Adrenal gland (tissue), 12 donors: Measurements from ENCODE around the gene PPFIA1. TPM values are rescaled to one million over a fixed set of nuclear protein-coding genes. Genes with fewer than 3 reads are reported as not detected.
A peak's percentile ranks its signal among the peaks of the same experiment; 100 is the strongest.
"Not testable (repeated sequence)": the region's sequence is repeated elsewhere in the genome, so short reads cannot be mapped to it uniquely, and the experiment has no call there.

Experiments
- DNase-seq, 7 donors: peaks; one replicate each; pipeline ENCODE4 v3.0.0-alpha.2; 2019 to 2020
- H3K27ac ChIP-seq, 5 donors: fragments of 200-600 bp; sonication (generic) in 4 of 5; 1 replicate in 3 of 5; 2 replicates in 2 of 5; pipeline versions ENCODE4 v1.5.1 to v1.8.0; 2016 to 2020; ENCODE audit warnings: mild to moderate bottlenecking in 1 of 5
- H3K27me3 ChIP-seq: fragments of 200-600 bp; 2 replicates; pipeline ENCODE4 v1.8.0; 2021
- H3K36me3 ChIP-seq, 2 donors: fragments of 200-600 bp; replicated peaks in 1 of 2; 1 replicate in 1 of 2; 2 replicates in 1 of 2; pipeline versions ENCODE4 v1.5.1 to v1.8.0; 2018 to 2022
- H3K4me1 ChIP-seq, 2 donors: fragments of 200-600 bp; replicated peaks in 1 of 2; 1 replicate in 1 of 2; 2 replicates in 1 of 2; pipeline versions ENCODE4 v1.5.1 to v1.8.0; 2018 to 2021
- H3K4me3 ChIP-seq, 4 donors: fragments of 200-600 bp; sonication (generic) in 3 of 4; one replicate each; pipeline ENCODE4 v1.5.1; 2016 to 2018
- H3K9me3 ChIP-seq, 3 donors: fragments of 200-600 bp; sonication (generic) in 1 of 3; replicated peaks in 1 of 3; 1 replicate in 2 of 3; 2 replicates in 1 of 3; pipeline versions ENCODE4 v1.5.1 to v1.8.0; 2016 to 2021
- POLR2A ChIP-seq, 2 donors: fragments of 450-650 bp; IDR thresholded peaks; one replicate each; pipeline ENCODE4 v1.6.1; 2017; ENCODE audit warnings: antibody characterized with exemption in 2 of 2, mild to moderate bottlenecking in 2 of 2, moderate library complexity in 1 of 2
- WGBS, 4 donors: extraction: QIAGEN DNeasy Blood & Tissue Kit in 2 of 4; methylation state at CpG; one replicate each; pipeline versions ENCODE4 v1.1.5 to v1.1.7; 2013 to 2017; 5-methylcytosine and 5-hydroxymethylcytosine counted together
- intact Hi-C, 2 donors: fragments of 100-400 bp; cut with DNase I; formaldehyde crosslinking; loops; one replicate each; pipeline versions ENCODE4 v1.14.1 to v1.15.0; 2022 to 2023
- polyA plus RNA-seq, 3 donors: library from polyadenylated mRNA; stranded (reverse); fragments of 200-250 nt in 2 of 3; fragments of 350-450 nt in 1 of 3; fragmentation: Illumina TruSeq in 1 of 3; extraction: RNeasy Lipid Tissue Mini Kit (QIAGEN cat#74804) in 1 of 3; gene quantifications; one replicate each; pipeline ENCODE4 v1.2.3, GENCODE V29; 2013 to 2014
- total RNA-seq, 9 donors: library from RNA; depleted of rRNA in 4 of 9; stranded (reverse); fragments of >200 nt in 4 of 9; fragments of 120-200 nt in 1 of 9; fragmentation: NEBNext Ultra II Directional in 1 of 9; extraction: Animal tissue kit (Norgen Biotek cat#: 25700) in 1 of 9; gene quantifications; one replicate each; pipeline versions ENCODE4 v1.1.0 to v1.2.4, GENCODE V29; 2013 to 2023
- TF ChIP-seq, protein P1 (sequence below), 6 experiments: fragments of 450-650 bp in 4 of 6; fragments of 200-600 bp in 2 of 6; sonication (generic) in 1 of 6; IDR thresholded peaks; 1 replicate in 5 of 6; 2 replicates in 1 of 6; pipeline versions ENCODE4 v1.5.1 to v1.8.0; 2016 to 2021; ENCODE audit warnings: antibody characterized with exemption in 6 of 6, mild to moderate bottlenecking in 2 of 6, moderate library complexity in 1 of 6
- donor health status: healthy with polysubstance abuse.
- donor health status: Bipolar disorder and iron deficiency.
- donor health status: DM: yes; HTN: yes; CAD: no.
- donor health status: DM: no; HTN: no; CAD: no.
- donor health status: DM: no; HTN: no; CAD: no.
- donor health status: DM: yes; HTN: yes; CAD: no.

PPFIA1 gene
- total and polyA plus RNA-seq, 12 donors: 25.8 to 58.6 (median 35.7) TPM

DNA sequence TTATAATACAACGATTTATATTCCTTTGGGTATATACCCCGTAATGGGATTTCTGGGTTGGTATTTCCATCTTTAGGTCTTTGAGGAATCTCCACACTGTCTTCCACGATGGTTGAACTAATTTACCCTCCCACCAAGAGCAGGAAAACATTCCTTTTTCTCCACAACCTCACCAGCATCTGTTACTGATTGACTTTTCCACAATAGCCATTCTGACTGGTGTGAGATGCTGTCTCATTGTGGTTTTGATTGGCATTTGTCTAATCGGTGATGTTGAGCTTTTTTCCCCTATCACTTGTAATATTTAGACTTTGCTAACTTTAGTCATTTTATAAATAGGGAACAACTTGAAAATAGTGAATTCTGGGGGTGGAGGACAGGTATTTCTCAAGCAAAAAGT lies 58.1 kb downstream of the PPFIA1 start:
- no peak for DNase-seq
- H3K4me1 ChIP-seq: peaks cover 11 to 33% of the 10 kb centered on the region in 2 donors
- no peak overlapping the region for H3K27ac ChIP-seq
- peaks cover 0 to 59% of the 10 kb centered on the region in 2 donors for H3K36me3 ChIP-seq
- WGBS, 4 donors: 88 to 92% (median 91%) methylated on average over 4 of the region's 4 CpGs
- H3K4me3 ChIP-seq: no peak overlapping the region
- H3K27me3 ChIP-seq: no peaks in the 10 kb centered on the region
- intact Hi-C loops: no loop called here
- TF ChIP-seq, protein P1, sequence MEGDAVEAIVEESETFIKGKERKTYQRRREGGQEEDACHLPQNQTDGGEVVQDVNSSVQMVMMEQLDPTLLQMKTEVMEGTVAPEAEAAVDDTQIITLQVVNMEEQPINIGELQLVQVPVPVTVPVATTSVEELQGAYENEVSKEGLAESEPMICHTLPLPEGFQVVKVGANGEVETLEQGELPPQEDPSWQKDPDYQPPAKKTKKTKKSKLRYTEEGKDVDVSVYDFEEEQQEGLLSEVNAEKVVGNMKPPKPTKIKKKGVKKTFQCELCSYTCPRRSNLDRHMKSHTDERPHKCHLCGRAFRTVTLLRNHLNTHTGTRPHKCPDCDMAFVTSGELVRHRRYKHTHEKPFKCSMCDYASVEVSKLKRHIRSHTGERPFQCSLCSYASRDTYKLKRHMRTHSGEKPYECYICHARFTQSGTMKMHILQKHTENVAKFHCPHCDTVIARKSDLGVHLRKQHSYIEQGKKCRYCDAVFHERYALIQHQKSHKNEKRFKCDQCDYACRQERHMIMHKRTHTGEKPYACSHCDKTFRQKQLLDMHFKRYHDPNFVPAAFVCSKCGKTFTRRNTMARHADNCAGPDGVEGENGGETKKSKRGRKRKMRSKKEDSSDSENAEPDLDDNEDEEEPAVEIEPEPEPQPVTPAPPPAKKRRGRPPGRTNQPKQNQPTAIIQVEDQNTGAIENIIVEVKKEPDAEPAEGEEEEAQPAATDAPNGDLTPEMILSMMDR (IDR thresholded peaks at IDR 0.05): no peak
- TF ChIP-seq POLR2A (IDR thresholded peaks at IDR 0.05): no peak
- H3K9me3 ChIP-seq: no peaks in the 10 kb centered on the region

DNA sequence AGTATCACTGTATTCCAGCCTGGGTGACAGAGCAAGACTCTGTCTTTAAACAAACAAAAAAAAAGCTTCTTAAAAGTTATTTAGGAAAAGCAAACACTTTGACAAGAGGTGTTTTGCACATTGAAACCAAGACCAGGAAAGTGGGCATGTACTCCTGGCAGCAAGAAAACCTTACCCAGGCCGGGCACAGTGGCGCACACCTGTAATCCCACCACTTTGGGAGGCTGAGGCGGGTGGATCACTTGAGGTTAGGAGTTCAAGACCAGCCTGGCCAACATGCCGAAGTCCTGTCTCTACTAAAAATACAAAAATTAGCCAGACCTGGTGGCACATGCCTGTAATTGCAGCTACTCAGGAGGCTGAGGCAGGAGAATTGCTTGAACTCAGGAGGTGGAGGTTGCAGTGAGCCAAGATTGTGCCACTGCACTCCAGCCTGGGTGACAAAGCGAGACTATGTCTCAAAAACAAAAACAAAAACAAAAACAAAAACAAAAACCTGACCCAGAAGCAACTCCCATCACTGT lies 60.9 kb downstream of the PPFIA1 start:
- peak in 1 of 7 donors; percentile 42 for DNase-seq
- intact Hi-C loops, H3K4me3 ChIP-seq, H3K27me3 ChIP-seq, H3K27ac ChIP-seq, H3K9me3 ChIP-seq: not testable (repeated sequence)
- WGBS, 4 donors: 90 to 99% (median 93%) methylated on average over 5 of the region's 5 CpGs
- peaks cover 5 to 12% of the 10 kb centered on the region in 2 donors for H3K4me1 ChIP-seq
- H3K36me3 ChIP-seq: peaks cover 0 to 74% of the 10 kb centered on the region in 2 donors

DNA sequence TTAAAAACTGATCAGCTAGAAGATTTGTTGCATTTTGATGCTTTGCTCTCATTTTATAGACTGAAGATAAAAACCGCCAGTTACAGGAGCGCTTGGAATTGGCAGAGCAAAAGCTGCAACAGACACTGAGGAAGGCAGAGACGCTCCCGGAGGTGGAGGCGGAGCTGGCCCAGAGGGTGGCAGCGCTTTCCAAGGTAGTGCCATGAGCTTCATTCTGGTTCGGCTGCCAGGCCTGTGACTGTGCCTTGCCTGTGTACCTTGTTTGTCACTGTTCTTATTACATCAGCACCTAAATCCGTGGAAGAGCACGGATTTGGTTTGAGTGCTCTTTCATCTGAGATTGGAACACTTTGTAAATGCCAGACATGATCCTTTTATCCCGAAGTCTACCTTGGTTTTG lies 61.4 kb downstream of the PPFIA1 start:
- TF ChIP-seq, protein P1 (IDR thresholded peaks at IDR 0.05): no peak
- TF ChIP-seq POLR2A (IDR thresholded peaks at IDR 0.05): no peak
- intact Hi-C loops: no loop called here
- Histone ChIP-seq H3K27me3 (no peaks in the 10 kb centered on the region), H3K4me3 (no peak overlapping the region), H3K27ac (no peak overlapping the region), H3K4me1 (peaks cover 3 to 7% of the 10 kb centered on the region in 2 donors), H3K9me3 (no peaks in the 10 kb centered on the region), H3K36me3 (peaks cover 0 to 78% of the 10 kb centered on the region in 2 donors)
- WGBS, 4 donors: 82 to 91% (median 88%) methylated on average over 10 of the region's 10 CpGs
- peak in 1 of 7 donors; percentile 50 for DNase-seq

DNA sequence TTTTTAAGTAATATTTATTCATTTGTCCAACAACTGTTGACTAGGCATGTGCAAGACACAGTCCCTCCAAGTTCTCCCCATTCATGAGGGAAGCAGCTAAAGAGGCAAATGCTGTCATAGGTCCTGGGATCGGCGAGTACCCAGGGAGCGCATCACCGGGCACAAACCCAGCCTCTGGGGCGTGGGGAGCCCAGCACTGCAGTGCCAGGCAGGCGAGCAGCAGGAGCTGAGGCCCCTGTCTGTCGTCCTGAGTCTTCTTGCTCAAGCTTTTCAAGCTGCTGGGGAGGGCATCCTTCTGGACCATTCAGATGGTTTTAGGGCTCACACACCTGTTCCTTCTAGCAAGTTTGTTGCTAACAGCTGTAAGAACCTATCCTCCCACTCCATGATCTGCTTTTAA lies 62.1 kb downstream of the PPFIA1 start:
- TF ChIP-seq POLR2A (IDR thresholded peaks at IDR 0.05): no peak
- TF ChIP-seq, protein P1 (IDR thresholded peaks at IDR 0.05): no peak
- H3K4me3 ChIP-seq: no peak overlapping the region
- H3K9me3 ChIP-seq: no peaks in the 10 kb centered on the region
- no peak overlapping the region for H3K27ac ChIP-seq
- H3K4me1 ChIP-seq: peaks cover 0 to 3% of the 10 kb centered on the region in 2 donors
- peaks cover 0 to 81% of the 10 kb centered on the region in 2 donors for H3K36me3 ChIP-seq
- intact Hi-C loops: no loop called here
- no peaks in the 10 kb centered on the region for H3K27me3 ChIP-seq
- WGBS, 4 donors: 90 to 98% (median 94%) methylated on average over 5 to 7 of the region's 7 CpGs
- peak in 1 of 7 donors; percentile 42 for DNase-seq

DNA sequence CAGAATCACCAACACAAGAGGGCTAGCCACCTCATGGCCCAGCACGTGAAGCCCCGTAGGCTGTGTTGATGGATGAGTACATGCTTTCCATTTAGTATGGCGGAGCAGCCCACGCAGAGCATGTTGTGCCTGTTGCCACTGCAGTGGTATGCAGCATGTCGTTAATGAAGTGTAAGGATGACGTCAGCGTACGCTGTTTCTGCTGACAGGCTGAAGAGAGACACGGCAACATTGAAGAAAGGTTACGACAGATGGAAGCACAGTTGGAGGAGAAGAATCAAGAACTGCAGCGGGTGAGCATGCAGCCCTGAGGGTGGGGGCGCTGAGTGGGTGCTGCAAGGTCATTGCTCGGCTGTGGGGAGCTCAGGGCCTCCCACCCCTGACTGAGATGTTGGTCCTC lies 62.8 kb downstream of the PPFIA1 start:
- TF ChIP-seq, protein P1 (IDR thresholded peaks at IDR 0.05): no peak
- H3K9me3 ChIP-seq: no peaks in the 10 kb centered on the region
- H3K36me3 ChIP-seq: peaks cover 0 to 88% of the 10 kb centered on the region in 2 donors
- 88 to 93% (median 91%) methylated on average over 12 to 13 of the region's 13 CpGs for WGBS, 4 donors
- no peaks in the 10 kb centered on the region for H3K27me3 ChIP-seq
- no peak overlapping the region for H3K4me3 ChIP-seq
- H3K4me1 ChIP-seq: peaks cover 0 to 3% of the 10 kb centered on the region in 2 donors
- H3K27ac ChIP-seq: no peak overlapping the region
- peak in 1 of 7 donors; percentile 41 for DNase-seq
- intact Hi-C loops: no loop called here
